A204.1 (cell line): Measurements from ENCODE around the gene CS.
"Not testable (repeated sequence)": the region's sequence is repeated elsewhere in the genome, so short reads cannot be mapped to it uniquely, and the experiment has no call there.

Experiments used
- FAIRE-seq: peaks from 2 replicates; lab custom pipeline; 2012; peaks lifted over from hg19 to GRCh38; lab: Jason Lieb, UNC

Gene CS

DNA sequence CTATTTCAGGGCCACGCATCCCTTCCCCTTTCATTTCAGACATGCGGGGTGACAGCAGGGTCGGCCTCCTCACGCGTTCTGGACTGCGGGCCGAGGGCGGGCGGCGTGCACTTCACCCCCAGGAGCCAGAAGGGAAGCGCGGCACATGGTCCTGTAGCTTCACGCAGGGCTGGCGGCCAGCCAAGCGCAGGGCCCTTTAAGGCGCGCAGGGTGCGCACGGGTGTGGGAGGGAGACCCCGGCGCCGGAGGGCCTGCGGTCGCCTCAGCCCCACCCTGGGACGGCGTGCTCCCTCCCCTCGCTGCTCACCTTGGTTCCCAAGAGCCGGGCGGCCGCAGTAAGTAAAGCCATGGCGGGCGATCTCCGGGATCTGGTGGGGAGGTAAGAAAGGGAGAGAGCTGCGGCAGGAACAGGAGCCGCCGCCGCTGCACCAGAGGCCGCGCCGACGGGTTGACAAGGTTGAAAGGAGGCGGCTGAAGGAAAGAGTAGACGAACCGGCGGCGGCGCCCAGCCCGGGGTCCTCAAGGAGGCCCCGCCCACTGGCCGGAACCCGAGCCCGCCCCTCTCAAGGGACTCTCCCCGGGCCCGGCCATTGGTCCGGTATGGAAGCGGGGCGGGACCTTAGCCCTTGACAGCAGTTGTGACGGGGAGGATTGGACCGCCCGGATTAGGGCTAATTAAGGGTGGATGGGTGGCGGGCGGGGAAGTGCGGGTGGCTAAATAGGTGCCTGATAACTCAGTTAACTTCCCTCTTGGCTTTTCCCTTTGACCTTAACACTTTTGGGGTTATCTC is at the start of gene CS:
CS (minus strand) TSS at position 478 of the 791 bp plus-strand sequence; CDS start at position 349, 129 bp downstream.
- FAIRE-seq, result peak; percentile 91

DNA sequence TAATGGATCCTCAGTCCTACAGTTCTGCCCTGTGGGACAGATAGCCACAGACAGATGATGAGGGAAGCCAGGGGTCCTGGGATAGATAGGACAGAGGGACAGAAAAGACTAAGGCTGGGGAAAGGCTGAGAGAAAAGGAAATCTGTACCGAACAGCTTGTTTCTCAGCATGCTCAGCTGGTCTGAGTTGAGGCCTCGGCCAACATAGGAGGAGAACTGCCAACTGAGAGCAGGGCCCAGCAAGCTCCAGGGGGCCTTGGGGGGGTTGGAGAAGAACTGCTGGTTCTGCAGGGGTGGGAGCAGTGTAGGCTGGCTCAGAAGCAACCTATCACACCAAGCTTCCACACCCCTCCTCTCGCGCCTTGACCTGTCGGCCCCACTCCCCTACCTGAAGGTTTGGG is 48.6 kb upstream of the CS start:
- FAIRE-seq, result no peak

DNA sequence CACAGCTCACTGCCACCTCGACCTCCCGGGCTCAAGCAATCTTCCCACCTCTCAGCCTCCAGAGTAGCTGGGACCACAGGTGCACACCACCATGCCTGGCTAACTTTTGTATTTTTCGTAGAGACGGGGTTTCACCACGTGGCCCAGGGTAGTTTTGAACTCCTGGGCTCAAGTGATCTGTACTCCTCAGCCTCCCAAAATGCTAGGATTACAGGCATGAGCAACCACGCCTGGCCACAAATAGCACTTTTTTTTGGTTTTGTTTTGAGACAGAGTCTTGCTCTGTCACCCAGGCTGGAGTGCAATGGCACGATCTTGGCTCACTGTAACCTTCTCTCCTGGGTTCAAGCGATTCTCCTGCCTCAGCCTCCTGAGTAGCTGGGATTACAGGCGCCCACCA is 47.1 kb upstream of the CS start:
- FAIRE-seq, result not testable (repeated sequence)

- FAIRE-seq, result no peak
Measured at GRCh38 chr12:56346675-56347074, 46.5 kb upstream of the CS start.

- not testable (repeated sequence) for FAIRE-seq
Measured at GRCh38 chr12:56342290-56342689, 42.2 kb upstream of the CS start.

DNA sequence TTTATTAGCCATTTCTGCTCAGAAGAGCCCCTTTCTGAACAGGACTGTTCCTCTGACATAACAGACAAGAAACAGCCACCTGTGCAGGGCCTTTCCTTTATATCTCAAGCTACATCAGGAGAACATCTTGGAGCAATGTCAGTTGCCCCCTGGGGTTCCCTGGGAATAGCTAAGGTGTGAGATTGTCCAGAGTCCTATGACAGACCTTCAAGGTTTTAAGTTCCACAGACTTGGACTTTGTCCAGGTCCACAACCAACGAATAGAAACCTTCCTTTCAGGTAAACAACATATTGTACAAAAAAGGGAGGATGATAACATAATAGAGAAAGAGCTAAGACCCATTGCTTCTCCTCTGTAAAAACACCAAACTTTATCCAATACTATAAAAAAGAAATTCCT is 41.5 kb upstream of the CS start:
- no peak for FAIRE-seq

DNA sequence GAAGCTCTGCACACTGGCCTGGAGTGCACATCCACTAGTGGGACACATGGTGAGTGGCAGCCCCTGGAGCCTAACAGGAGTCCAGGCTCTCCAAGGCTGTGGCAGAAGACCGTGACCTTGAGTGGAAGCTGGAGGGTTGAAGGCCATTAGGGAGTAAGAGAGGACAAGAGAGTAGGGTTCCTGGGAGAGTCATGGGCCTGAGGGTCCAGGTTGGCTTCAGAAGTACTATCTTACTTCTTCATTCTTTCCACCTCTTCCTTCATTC is 39.0 kb upstream of the CS start:
- no peak for FAIRE-seq

DNA sequence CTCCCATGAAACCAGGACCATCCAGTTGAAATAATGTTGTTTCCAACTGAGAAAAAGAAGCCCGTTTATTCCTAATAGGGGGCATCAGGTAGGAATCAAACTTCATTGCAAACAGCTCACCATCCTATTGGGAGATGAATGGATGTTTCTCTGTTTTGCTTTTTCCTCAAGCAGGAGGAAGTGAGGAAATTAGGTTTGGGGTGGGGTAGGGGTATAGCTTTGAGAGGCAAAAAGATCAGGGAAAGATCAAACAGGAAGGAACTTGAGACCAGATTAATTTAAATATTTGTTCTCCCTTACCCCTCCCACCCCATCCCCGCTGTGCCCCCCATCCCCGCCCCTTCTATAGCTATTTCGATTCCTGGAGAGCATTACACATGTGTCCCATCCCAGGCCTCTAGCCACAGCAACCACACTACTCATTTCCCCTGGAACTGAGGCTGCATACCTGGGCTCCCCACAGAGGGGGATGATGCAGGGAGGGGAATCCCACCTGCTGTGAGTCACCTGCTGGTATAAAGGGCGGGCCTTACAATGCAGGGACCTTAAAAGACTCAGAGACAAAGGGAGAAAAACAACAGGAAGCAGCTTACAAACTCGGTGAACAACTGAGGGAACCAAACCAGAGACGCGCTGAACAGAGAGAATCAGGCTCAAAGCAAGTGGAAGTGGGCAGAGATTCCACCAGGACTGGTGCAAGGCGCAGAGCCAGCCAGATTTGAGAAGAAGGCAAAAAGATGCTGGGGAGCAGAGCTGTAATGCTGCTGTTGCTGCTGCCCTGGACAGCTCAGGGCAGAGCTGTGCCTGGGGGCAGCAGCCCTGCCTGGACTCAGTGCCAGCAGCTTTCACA is 38.4 kb upstream of the CS start, which contains the start of gene IL23A:
IL23A (plus strand) TSS at position 577 of the 850 bp plus-strand sequence; CDS start at position 738, 161 bp downstream.
- FAIRE-seq, result no peak

DNA sequence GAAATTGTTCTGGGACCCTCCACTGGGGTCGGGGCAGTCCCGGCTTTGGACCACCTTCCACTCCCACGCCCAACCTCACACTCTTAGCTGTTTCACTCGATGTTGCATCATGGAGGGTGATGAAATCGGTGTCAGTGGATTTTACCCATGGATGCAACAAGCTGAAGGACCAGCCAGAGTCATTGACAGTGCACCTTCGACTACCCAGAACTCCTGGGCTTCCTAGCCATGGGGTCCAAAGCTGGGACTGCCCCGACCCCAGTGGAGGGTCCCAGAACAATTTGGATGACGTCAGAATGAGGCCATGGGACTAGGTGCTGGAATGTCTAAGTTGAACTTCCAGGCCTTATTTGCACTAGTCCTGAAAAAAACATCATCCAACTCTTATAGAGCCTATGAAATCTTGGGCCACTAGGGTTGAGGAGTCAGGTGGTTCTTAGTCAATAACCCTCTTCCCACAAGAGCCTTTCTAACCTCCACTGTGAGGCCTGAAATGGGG is 37.7 kb upstream of the CS start:
- no peak for FAIRE-seq

DNA sequence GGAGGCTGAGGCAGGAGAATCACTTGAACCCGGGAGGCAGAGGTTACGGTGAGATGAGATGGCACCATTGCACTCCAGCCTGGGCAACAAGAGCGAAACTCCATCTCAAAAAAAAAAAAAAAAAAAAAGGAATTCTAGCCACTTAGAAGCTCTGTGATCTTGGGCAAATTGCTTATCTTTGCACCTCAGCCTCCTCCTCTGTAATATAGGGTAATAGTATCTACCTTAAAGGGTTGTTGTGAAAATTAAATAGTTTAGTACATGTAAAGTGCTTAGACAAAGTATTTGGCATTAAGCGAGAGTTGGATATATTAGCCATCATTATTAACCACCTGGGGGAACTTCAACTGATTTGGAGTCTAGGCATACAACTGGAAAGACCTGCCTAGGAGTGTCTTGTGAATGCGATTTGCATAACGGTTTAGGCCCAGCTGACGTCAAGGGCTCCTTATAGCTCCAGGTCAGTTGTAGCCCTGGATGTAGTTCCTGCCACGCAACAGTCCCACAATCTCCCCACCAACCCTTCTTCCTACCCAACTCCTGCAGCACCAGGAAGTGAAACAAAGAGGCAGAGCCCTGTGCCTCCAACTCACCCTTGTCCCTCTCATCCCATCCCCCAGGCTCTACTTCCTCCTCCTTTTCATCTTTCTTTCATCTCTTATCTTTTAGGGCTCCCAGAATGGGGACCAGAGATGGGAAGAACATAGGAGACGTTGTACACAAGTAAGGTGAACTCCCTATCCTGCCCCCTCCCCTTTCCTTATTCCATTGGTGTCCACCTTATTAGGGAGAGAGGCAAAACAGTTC is 36.4 kb upstream of the CS start:
- FAIRE-seq, result no peak

DNA sequence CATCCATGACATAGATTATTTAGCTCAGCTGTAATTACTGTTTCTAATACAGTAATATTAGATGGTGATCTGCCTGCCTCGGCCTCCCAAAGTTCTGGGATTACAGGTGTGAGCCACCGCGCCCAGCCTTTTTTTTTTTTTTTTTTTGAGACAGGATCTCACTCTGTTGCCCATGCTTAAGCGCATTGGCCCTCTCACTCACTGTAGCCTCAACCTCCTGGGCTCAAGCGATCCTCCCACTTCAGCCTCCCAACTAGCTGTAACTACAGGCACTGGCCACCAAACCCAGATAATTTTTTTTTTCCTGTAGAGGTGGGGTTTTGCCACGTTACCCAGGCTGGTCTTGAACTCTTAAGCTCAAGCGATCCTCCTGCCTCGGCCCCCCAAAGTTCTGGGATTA is 35.4 kb upstream of the CS start:
- FAIRE-seq, result not testable (repeated sequence)

GRCh38 chr12:56334490-56334793 is 34.3 kb upstream of the CS start:
- FAIRE-seq, result no peak

DNA sequence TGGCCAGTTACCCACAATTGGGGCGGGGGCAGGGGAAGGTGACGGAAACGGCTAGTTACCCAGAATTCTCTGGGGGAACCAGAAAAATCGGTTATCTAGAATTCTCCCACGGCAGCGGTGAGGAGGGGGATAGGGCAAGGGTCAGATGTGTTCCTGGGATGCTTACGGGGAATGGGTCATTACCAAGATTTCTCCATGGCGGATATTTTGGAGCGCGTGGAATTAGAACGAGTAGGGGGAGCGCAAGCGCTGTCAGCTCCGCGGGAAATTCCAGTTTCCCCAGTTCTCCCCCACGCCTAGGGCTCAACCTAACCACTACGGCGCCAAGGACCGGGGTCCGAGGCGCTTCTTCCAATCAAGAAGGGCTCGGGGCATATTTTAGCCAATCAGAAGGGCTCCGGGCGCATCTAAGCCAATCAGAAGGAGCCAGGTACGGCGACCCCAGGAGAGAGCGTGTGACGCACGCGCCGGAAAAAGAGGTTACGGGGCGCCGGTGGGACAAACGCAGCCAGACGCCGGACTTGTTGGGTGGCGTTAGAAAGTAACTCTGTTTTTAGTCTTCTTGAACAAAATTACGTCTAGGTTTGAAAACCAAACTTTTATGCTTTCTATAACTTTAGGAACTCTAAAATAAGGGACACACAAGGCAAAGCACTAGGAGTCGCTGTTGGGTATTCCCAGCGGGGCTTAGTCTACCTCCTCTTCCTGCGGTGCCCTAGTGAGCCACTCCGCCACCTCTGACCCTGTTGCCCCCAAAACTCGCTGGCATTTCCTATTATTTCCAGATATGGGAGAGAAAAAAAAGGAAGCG is 33.8 kb upstream of the CS start, which contains the start of gene PAN2:
PAN2 (minus strand) TSS at position 322 of the 811 bp plus-strand sequence. CDS start 906 bp downstream, outside the sequence.
- peak; percentile 93 for FAIRE-seq

- no peak for FAIRE-seq
Measured at GRCh38 chr12:56333197-56333678, 33.1 kb upstream of the CS start.

- FAIRE-seq, result no peak
Measured at GRCh38 chr12:56332512-56333196, 32.5 kb upstream of the CS start.

GRCh38 chr12:56330936-56331490 is 30.9 kb upstream of the CS start:
- FAIRE-seq, result no peak

GRCh38 chr12:56326533-56326932 is 26.4 kb upstream of the CS start:
- no peak for FAIRE-seq

GRCh38 chr12:56326126-56326525 is 26.0 kb upstream of the CS start:
- FAIRE-seq, result no peak

- FAIRE-seq, result no peak
Measured at GRCh38 chr12:56324206-56324605, 24.1 kb upstream of the CS start.

DNA sequence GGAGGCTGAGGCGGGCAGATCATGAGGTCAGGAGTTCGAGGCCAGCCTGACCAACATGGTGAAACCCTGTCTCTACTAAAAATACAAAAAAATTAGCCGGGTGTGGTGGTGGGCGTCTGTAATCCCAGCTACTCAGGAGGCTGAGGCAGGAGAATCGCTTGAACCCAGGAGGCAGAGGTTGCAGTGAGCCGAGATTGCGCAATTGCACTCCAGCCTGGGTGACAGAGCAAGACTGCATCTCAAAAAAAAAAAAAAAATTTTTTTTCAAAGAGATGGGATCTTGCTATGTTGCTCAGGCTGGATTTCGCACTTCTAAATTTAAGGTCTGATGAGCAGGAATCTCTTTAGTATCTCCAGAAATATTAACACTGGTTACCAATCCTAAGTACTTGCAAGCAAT is 21.5 kb upstream of the CS start:
- FAIRE-seq, result not testable (repeated sequence)

DNA sequence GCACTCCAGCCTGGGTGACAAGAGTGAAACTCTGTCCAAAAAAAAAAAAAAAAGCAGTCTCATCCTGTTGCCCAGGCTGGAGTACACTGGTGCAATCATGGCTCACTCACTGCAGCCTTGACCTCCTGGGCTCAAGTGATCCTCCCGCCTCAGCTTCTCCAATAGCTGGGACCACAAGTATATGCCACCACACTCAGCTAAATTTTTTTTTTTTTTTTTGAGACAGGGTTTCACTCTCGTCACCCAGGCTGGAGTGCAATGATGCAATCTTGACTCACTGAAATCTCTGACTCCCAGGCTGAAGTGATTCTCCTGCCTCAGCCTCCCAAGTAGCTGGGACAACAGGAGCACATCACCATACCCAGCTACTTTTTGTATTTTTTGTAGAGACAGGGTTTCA is 20.9 kb upstream of the CS start:
- no peak for FAIRE-seq
